ENCODE results near the gene KIF13A.

Gene KIF13A

DNA sequence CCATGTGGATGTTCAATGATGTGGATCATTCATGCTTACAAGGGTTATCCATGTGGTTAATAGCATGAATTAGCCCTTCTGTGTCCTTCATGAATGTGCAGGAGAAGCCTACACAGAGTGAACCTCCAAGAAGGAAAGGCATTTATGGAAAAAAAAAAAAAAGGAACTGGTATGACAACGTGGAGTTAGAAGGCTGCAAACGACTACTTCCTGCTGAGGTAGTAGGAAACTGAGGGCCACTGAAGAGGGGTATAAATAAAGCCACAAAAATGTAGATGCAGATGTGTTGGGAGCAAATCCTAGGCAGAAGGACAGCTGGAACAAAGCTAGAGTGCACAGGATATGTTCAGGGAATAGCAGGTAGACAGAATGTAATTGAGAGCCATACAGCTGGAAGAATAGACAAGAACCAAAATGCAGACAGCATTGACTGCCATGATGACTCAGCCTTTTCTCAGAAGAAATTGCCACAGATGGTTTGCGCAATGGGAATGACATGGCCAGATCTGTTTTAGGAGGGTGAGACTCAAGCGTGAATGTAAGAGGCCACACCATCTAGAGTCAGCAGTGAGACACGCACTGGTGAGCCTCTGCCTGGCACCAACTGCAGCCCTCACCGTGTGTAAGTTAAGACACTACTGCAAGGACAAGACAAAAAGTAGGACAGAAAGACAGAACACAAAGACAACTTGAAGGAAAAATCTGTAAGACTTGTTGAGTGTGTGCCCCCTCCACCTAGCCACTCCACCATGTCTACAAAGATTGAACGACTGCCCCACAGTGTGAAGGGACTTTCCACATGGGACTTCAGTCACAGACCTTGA, 79.8 kb downstream of the KIF13A start:
- Histone ChIP-seq H3K27me3 (ENCODE audit: insufficient read depth, low read length) (no peaks in the 10 kb centered on the region), H3K4me3 (ENCODE audit: low read length) (no peak overlapping the region), H3K27ac (ENCODE audit: low read depth, low read length) (no peak overlapping the region), H3K9ac (ENCODE audit: low read depth, low read length) (no peak overlapping the region), H3K9me3 (ENCODE audit: insufficient read depth, low read depth, low read length) (no peaks in the 10 kb centered on the region), H3K36me3 (ENCODE audit: insufficient read depth, low read length) (no peaks in the 10 kb centered on the region), H3K4me1 (ENCODE audit: insufficient read depth, low read length) (peaks cover 22% of the 10 kb centered on the region)
- 80% methylated on average over 7 of the region's 7 CpGs for WGBS

DNA sequence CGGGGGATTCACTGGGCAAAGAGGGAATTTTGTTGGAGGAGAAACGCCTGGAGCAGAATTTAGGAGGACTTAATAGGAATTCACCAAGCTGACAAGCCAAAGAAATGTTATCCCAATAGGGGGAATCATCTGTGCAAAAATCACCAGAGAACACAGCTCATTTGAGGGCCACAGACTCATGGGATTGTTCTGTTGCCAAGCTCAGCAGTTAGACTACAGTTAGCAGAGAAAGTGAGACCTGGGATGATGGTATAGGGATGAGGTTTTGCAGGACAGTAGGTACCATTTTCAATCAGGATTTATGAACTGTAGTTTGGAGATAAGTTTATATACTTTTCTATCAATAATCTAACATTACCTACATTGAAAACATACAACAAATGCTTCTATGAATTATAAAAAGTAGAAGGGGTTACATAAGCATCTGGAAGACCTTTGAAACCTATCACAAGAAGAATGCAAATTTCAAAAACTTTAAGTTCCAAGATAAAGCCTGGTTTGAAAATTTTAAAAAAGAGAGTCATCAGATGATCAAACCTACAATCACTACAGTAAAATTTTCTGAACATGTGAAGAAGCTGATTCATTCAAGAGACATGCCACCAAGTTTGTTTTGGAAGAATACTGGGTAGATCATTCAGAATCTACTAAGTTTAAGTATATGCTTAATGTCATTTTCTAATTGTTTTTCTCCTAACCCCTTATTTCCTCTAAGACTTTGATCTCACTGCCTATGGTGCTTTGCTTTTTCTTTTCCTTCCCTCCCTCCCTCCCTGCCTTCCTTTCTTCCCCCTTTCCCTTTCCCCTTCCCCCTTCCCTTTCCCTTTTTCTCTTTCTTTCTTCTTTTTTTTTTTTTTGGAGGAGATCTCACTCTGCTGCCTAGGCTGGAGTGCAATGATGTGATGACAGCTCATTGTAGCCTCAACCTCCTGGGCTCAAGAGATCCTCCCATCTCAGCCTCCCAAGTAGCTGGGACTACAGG, 81.5 kb downstream of the KIF13A start:
- Histone ChIP-seq H3K4me3 (ENCODE audit: low read length) (no peak overlapping the region), H3K9me3 (ENCODE audit: insufficient read depth, low read depth, low read length) (no peaks in the 10 kb centered on the region), H3K27me3 (ENCODE audit: insufficient read depth, low read length) (no peaks in the 10 kb centered on the region), H3K36me3 (ENCODE audit: insufficient read depth, low read length) (no peaks in the 10 kb centered on the region), H3K27ac (ENCODE audit: low read depth, low read length) (no peak overlapping the region), H3K9ac (ENCODE audit: low read depth, low read length) (no peak overlapping the region), H3K4me1 (ENCODE audit: insufficient read depth, low read length) (peaks cover 26% of the 10 kb centered on the region)
- WGBS, result 96% methylated on average over 2 of the region's 2 CpGs

DNA sequence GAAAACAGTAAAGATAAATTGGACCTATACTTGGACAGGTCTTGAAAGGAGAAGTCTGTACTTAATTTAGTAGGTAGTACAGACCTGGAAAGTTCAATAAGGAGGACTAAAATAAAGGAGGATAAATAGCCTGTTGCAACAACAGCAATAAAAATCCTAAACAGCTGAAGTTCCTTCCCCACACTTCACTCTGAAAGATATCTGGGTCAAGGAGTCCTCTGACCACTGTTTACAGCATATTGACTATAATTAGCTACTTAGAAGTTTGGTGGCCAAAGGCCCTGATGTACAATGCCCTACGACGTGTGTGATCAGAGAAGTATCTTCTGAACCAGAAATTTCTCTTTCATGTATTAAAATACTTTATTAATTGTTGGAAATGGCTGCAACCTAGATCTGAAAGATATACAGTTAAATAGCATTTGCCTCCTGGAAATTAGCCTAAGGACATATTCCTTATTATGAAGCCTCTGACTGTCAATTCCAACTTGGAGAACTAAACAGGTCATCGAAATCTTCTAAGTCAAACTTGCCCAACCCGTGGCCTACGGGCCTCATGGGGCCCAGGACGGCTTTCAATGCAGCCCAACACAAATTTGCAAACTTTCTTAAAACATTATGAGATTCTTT, 82.8 kb downstream of the KIF13A start:
- Histone ChIP-seq H3K27me3 (ENCODE audit: insufficient read depth, low read length) (no peaks in the 10 kb centered on the region), H3K27ac (ENCODE audit: low read depth, low read length) (no peak overlapping the region), H3K4me1 (ENCODE audit: insufficient read depth, low read length) (peaks cover 26% of the 10 kb centered on the region), H3K36me3 (ENCODE audit: insufficient read depth, low read length) (no peaks in the 10 kb centered on the region), H3K4me3 (ENCODE audit: low read length) (no peak overlapping the region), H3K9me3 (ENCODE audit: insufficient read depth, low read depth, low read length) (no peaks in the 10 kb centered on the region), H3K9ac (ENCODE audit: low read depth, low read length) (no peak overlapping the region)
- 95% methylated on average over 6 of the region's 6 CpGs for WGBS

DNA sequence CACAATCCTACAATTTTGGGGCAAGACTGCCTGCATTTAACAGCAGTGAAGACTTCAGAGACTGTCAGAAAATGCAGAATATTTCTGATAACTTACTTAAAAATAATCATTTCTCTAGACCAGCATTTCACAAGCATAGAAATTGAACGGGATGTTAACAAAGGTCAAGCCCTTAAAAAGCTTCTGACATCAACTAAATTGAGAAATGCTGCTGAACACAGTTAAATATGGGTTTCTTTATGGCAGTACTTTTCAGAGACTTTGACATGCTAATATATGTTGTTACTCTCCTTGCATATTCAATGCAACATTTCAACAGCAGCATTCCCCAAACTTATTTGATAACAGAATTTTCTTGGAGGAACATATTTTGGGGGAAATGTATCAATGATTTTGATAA, 84.5 kb downstream of the KIF13A start:
- Histone ChIP-seq H3K27me3 (ENCODE audit: insufficient read depth, low read length) (no peaks in the 10 kb centered on the region), H3K4me1 (ENCODE audit: insufficient read depth, low read length) (peaks cover 26% of the 10 kb centered on the region), H3K9me3 (ENCODE audit: insufficient read depth, low read depth, low read length) (no peaks in the 10 kb centered on the region), H3K9ac (ENCODE audit: low read depth, low read length) (no peak overlapping the region), H3K36me3 (ENCODE audit: insufficient read depth, low read length) (peaks cover 2% of the 10 kb centered on the region), H3K27ac (ENCODE audit: low read depth, low read length) (no peak overlapping the region; the same call in 1 of the 2 replicates), H3K4me3 (ENCODE audit: low read length) (no peak overlapping the region)
- 18% methylated on average over 1 of the region's 1 CpG for WGBS

DNA sequence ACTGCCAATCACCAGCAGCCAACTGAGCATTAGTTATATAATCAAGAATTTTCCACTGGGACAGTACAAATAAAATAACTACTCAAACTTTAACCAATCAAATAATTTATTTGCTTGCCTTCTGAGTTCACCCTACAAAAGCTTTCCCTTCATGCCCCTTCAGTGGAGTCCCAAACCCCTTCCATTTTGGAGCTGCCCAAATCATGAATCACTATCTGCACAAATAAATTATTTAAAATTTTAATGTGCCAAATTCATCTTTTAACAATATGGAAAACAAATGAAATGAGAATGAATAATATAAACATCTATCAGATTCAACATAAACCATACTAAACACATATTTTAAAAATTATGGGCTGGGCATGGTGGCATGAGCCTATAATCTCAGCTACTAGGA, 85.9 kb downstream of the KIF13A start:
- no peak overlapping the region for H3K27ac ChIP-seq (ENCODE audit: low read depth, low read length)
- peaks cover 20% of the 10 kb centered on the region for H3K4me1 ChIP-seq (ENCODE audit: insufficient read depth, low read length)
- H3K9ac ChIP-seq (ENCODE audit: low read depth, low read length), result no peak overlapping the region
- H3K36me3 ChIP-seq (ENCODE audit: insufficient read depth, low read length), result peaks cover 15% of the 10 kb centered on the region
- no peaks in the 10 kb centered on the region for H3K27me3 ChIP-seq (ENCODE audit: insufficient read depth, low read length)
- peaks cover 3% of the 10 kb centered on the region; the same call in 1 of the 2 replicates for H3K9me3 ChIP-seq (ENCODE audit: insufficient read depth, low read depth, low read length)
- H3K4me3 ChIP-seq (ENCODE audit: low read length), result no peak overlapping the region

DNA sequence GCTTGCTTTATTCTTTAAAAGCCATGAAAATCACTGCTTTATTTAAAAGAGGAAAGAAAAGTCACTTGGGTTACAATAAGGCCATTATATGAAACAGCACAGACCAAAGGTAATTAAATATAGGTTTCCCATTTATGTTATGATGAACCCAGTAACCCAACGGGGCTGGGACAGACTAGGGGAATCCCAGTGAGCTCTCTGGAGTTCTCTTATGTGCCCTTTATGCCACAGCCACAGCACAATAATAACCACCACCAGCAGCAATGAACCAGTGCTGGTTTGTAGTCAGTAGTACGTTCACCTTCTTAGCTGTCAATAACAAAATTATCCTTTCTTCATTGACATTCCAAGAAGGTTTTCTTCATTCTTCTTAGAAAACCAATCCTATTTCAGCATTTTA, 87.4 kb downstream of the KIF13A start:
- Histone ChIP-seq H3K27ac (ENCODE audit: low read depth, low read length) (no peak overlapping the region), H3K9ac (ENCODE audit: low read depth, low read length) (no peak overlapping the region), H3K4me3 (ENCODE audit: low read length) (no peak overlapping the region), H3K27me3 (ENCODE audit: insufficient read depth, low read length) (no peaks in the 10 kb centered on the region), H3K36me3 (ENCODE audit: insufficient read depth, low read length) (peaks cover 29% of the 10 kb centered on the region), H3K9me3 (ENCODE audit: insufficient read depth, low read depth, low read length) (peaks cover 18% of the 10 kb centered on the region), H3K4me1 (ENCODE audit: insufficient read depth, low read length) (peaks cover 20% of the 10 kb centered on the region)
- 90% methylated on average over 2 of the region's 2 CpGs for WGBS

DNA sequence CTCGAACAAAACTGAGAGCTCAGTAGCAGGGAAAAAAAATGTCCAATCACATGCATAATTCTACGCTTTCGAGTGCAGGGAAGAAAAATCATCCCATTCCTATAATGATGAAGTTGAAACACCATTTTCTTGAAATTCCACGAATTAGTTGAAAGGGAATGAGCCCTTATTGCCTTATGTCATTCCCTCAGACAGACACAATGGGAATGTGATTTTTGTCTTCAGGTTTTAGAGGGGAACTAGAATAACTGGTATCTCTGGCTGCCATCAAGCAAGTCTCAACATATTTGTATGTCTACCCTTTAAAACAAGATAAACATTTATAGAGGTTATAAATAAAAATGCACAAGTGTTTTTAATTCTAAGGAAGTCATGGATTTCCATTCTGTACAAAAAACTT, 87.9 kb downstream of the KIF13A start:
- WGBS, result 85% methylated on average over 4 of the region's 4 CpGs
- H3K27ac ChIP-seq (ENCODE audit: low read depth, low read length), result no peak overlapping the region
- H3K36me3 ChIP-seq (ENCODE audit: insufficient read depth, low read length), result peaks cover 34% of the 10 kb centered on the region
- no peak overlapping the region for H3K4me3 ChIP-seq (ENCODE audit: low read length)
- peaks cover 23% of the 10 kb centered on the region for H3K9me3 ChIP-seq (ENCODE audit: insufficient read depth, low read depth, low read length)
- H3K9ac ChIP-seq (ENCODE audit: low read depth, low read length), result no peak overlapping the region
- H3K27me3 ChIP-seq (ENCODE audit: insufficient read depth, low read length), result no peaks in the 10 kb centered on the region
- H3K4me1 ChIP-seq (ENCODE audit: insufficient read depth, low read length), result peaks cover 20% of the 10 kb centered on the region

DNA sequence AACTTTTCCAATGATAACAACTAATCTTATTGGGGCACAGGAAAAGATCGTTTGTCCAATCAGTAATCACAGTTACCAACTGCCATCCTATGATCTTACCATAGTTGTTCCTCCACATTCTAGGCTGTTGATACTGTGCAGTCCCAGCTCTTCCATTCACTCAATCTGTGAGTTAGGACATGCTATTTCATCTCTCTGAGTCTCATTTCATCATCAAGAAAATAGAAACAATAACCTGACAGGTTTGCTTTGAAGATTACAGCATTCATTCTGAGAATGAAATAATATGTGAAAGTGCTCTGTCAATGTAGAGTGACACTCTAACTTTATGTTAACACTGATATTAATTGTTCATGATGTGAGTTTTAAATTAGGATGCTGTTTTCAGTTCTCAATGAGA, 89.8 kb downstream of the KIF13A start:
- Histone ChIP-seq H3K9ac (ENCODE audit: low read depth, low read length) (no peak overlapping the region), H3K36me3 (ENCODE audit: insufficient read depth, low read length) (peaks cover 36% of the 10 kb centered on the region), H3K9me3 (ENCODE audit: insufficient read depth, low read depth, low read length) (peaks cover 28% of the 10 kb centered on the region), H3K27ac (ENCODE audit: low read depth, low read length) (no peak overlapping the region), H3K27me3 (ENCODE audit: insufficient read depth, low read length) (no peaks in the 10 kb centered on the region), H3K4me3 (ENCODE audit: low read length) (no peak overlapping the region), H3K4me1 (ENCODE audit: insufficient read depth, low read length) (peaks cover 11% of the 10 kb centered on the region)
- WGBS, result 90% methylated on average over 1 of the region's 1 CpG

DNA sequence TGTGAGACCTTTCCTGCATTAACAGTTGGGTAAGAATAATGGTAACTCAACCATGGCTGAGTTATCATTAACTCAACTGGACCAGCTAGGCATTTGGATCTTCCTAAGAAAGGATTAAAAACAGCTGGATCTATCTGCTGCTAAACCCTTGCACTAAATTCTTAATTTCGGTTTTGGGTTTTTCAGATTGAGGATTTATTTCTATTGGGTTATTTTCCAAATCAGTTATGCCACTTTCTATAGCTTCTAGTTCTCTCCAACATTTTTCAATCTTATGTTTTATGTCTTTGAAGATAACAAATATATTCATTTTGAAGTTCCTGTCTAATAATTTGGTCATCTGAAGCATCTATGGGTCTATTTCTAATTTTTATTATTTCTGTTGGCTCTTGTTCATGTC, 92.5 kb downstream of the KIF13A start:
- Histone ChIP-seq H3K9me3 (ENCODE audit: insufficient read depth, low read depth, low read length) (peaks cover 28% of the 10 kb centered on the region), H3K27ac (ENCODE audit: low read depth, low read length) (no peak overlapping the region), H3K4me1 (ENCODE audit: insufficient read depth, low read length) (no peaks in the 10 kb centered on the region), H3K4me3 (ENCODE audit: low read length) (no peak overlapping the region), H3K36me3 (ENCODE audit: insufficient read depth, low read length) (peaks cover 37% of the 10 kb centered on the region), H3K9ac (ENCODE audit: low read depth, low read length) (no peak overlapping the region), H3K27me3 (ENCODE audit: insufficient read depth, low read length) (no peaks in the 10 kb centered on the region)
- 91% methylated on average over 1 of the region's 1 CpG for WGBS

DNA sequence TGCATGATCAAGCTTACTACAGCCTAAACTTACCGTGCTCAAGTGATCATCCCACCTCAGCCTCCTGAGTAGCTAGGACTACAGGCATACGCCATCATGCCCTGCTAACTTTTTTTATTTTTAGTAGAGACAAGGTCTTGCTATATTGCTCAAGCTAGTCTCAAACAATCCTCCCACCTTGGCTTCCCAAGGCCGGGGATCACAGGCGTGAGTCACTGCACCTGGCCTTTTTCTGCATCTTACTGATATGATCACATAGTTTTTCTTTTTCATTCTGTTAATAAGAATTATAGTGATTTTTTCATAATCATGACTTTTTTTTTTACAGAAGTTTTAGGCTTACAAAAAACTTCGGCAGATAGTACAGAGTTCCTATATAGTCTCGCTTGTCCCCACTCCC, 93.2 kb downstream of the KIF13A start:
- peaks cover 37% of the 10 kb centered on the region for H3K36me3 ChIP-seq (ENCODE audit: insufficient read depth, low read length)
- WGBS, result 99% methylated on average over 4 of the region's 6 CpGs
- H3K27me3 ChIP-seq (ENCODE audit: insufficient read depth, low read length), result no peaks in the 10 kb centered on the region
- no peak overlapping the region for H3K9ac ChIP-seq (ENCODE audit: low read depth, low read length)
- no peaks in the 10 kb centered on the region for H3K4me1 ChIP-seq (ENCODE audit: insufficient read depth, low read length)
- H3K4me3 ChIP-seq (ENCODE audit: low read length), result no peak overlapping the region
- H3K9me3 ChIP-seq (ENCODE audit: insufficient read depth, low read depth, low read length), result peaks cover 28% of the 10 kb centered on the region
- H3K27ac ChIP-seq (ENCODE audit: low read depth, low read length), result no peak overlapping the region

Measured in HUES64 (cell line).